Hematopoietic multipotent progenitor cell treated with erythropoietin and hydrocortisone succinate and interleukin-3 and kit ligand, for 4 days (in vitro differentiated cells): ENCODE measurements around the gene KLF7.

Experiments used
- DNase-seq: peaks from one replicate; pipeline ENCODE4 v3.0.0-alpha.2; 2015

The KLF7 gene

DNA sequence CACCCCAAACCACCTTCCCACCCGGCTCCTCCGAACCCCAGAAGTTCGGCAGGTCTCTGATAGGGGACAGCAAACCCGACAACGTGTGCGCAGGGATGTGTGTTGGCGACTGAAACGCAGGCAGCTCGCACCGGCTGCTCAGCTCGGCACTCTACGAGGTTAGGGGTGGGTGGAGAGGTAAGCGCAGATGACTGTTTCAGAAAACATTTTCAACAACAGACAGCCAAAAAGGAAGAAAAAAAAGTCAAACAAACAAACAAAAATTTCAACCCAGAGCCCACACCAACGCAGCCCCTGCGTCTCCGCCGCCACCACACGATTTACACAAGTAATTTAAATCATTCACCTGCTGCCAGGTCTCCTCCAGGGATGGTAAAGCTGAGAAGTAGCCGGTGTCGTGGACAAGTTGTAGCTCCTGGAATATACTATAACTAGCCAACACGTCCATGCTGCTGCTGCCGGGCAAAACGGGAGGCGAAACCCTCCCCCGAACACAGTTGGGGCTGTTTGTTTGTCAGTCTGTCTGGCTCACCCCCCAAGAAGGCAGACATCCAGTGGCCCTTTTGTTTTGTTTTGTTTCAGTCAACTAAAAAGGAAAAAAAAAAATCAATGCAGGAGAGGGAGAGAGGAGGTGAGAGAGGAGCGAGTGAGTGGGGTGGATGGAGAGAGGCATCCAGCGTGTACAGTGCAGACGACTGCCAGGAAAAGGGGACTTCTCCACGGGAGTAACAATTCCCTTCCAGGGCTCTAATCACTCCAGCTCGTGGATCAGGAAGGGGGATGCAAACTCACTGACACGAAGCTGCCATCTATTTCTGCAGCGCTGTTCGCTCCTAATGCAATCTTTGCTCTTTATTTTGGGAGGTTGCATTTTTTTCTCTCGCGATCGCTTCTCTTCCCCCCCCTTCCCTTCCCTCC, at the start of gene KLF7:
Gene KLF7 (minus strand): TSS at position 828 of the 918 bp plus-strand sequence. CDS start 380 bp downstream, at position 448.
- DNase-seq, result peak; percentile 57

DNA sequence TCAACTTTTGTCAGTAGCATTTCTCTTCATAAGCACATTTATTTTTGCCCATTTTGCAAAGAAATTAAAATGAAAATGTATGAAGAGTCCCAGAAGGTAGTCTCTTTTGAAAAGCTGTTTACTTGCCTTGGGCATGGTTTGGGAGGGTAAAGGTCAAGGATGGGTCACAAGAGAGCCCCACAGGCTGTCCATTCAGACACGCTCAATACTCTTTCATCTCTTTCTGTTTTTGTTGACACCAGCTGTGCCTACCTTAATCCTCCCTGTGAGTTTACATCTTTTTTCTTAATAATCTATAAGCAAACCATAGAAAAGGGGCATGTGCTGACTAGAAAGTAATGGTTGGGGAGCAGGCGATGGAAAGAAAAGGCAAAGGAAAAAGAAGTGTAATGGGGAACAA, 49.6 kb upstream of the KLF7 start:
- DNase-seq, result no peak

DNA sequence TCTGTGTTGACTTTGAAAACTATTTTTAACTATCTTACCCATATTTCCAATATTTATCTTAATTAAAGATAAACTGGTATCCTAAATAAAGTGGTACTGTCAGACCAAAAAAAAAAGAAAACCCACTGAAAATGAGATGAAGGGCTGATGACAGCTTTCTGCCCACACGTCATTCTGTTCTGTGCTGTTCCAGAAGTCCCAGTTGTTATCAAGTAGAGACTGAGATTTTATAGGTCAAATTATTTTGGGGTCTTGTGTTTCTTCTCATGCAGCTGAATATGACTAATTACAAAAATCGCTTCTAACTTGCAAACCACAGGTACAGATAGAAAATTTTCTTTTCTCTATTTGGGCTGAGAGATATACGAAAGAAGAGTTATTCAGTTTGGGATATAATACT, 48.7 kb upstream of the KLF7 start:
- DNase-seq, result no peak

DNA sequence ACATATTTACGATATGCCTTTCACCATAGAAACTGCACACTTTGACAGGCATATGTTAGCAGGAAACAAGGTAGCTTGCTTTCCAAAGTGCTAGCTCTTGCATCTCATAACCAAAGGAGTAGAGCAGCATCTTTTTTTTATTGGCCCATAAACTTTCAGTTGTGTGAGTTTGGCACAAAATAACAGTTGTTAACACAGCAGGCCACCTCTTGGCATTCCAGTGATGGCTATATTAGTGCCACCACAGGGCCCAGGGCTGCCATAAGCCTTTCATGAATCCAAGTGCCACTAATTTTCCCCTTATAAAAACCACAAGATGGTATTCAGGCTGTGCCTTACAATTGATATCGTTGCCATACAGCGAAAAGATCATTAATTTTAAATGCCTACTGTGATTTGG, 40.3 kb upstream of the KLF7 start:
- DNase-seq, result no peak

DNA sequence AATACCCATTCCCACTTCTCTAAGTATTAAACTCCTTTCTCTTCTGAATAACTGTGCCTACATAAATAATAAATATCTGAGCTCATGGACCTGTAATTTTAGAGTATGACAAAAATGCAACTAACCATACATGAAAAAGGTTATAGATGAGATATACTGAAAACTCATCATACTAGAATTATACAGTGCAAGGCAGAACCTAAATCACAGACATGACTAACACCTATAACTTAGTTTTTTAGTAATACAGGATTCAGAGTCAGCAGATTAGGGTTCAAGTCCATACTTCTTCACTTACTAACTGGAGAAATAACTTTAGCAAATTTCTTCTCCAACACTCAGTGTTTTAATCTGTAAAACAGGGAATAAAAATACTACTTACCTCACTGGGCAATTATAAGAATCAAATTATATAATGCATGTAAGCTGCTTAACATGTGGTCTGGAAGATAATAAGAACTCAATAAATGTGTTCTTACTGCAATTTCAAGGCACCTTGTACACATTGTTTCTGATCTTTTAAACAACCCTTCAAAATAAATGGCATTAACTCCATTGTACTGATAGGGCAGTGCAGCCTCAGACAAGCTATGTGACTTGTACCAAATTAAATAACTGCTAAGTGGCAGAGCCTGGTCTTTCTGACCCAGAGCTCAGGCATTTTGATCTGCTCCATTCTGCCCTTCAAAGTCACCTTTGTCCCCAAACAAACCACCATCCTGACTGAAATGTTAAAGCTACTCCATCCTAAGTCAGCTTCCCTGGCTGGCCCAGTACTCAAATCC, 39.6 kb upstream of the KLF7 start:
- DNase-seq, result no peak

DNA sequence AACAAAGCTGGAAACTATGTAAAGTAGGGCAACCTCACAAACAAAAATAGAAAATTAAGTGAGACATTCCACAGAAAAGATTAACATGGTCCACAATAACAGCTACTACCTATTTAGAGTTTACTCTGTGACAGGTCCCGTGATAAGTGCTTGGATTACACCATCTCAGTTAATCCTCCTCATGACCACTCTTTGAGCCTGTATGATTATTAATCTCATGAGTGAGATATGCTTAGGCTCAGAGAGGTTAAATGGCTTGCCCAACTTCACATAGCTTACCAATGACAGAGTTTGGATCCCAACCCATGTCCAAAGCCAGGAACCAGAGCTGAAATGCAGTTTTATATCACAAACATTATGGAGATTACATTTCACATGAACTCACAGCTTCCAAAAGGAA, 37.3 kb upstream of the KLF7 start:
- no peak for DNase-seq

DNA sequence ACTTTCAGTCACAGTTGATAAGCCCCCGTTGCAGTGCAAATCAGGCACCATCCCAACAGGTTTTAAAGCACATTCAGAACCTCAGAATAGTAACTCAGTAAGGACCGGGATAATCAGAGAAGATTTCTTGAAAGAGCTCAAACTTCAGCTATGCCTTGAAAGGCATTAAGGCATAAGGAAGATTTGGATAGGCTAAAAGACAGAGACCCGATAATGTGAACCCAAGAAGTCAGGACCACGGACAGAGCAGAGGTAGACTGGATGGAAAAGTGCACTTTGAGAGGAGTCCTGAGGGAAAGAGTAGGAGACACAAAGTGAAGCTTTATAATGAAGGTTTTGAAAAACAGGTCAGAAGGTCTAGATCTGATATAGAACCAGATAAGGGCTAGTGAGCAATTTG, 36.9 kb upstream of the KLF7 start:
- peak; percentile 76 for DNase-seq

DNA sequence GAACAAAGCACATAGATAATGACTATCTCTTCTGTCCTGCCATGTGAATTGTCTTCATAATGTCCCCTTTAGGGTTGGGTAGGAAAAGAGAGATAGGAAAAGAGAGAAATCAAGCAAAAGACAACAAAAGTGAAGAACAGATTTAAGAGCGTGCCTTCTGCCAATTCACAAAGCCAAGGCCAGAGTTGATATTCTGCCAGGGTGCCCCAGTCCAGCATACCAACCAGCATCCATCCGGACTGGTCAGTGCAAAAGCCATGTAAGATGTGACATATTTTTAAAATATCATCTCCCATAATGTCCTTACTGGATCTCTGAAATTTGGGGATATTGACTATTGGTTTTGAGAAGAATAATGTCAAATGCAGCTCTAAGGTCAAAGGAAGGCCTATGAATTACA, 35.7 kb upstream of the KLF7 start:
- DNase-seq, result no peak

DNA sequence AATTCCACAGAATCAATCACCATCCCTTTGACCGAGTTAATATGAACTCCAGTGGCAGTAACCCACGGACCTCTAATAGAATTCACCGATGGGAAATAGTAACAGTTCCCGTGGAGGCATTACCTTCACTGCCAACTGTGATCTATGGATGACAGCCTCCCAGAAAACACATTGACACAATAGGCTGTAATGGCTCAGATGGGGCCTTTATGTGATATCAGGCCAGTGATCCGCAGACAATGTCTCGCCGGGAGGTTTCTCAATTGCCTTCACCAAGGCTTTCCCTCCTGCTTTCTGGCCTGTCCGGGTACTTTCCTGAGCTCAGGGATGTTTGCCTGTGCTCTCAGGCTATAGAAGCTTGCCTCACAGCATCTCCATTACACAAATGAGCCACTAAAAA, 34.4 kb upstream of the KLF7 start:
- DNase-seq, result no peak

DNA sequence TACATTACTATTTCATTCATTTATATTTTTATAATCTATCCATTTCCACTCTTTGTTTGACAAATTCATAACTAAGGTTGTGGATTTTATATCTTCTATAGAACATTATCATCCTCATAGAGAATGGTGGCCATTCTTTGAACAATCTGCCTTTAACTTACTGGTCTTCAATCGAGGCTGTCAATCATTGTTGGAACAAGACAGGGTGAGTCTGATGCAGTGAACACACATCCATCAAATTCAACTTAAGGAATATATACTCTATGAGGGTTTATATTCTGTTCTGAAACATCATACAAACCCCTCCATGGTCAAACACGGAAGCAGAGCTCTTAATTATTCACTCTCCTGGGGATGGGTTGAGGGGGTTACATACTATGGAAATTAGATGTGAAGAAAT, 28.3 kb upstream of the KLF7 start:
- DNase-seq, result no peak

DNA sequence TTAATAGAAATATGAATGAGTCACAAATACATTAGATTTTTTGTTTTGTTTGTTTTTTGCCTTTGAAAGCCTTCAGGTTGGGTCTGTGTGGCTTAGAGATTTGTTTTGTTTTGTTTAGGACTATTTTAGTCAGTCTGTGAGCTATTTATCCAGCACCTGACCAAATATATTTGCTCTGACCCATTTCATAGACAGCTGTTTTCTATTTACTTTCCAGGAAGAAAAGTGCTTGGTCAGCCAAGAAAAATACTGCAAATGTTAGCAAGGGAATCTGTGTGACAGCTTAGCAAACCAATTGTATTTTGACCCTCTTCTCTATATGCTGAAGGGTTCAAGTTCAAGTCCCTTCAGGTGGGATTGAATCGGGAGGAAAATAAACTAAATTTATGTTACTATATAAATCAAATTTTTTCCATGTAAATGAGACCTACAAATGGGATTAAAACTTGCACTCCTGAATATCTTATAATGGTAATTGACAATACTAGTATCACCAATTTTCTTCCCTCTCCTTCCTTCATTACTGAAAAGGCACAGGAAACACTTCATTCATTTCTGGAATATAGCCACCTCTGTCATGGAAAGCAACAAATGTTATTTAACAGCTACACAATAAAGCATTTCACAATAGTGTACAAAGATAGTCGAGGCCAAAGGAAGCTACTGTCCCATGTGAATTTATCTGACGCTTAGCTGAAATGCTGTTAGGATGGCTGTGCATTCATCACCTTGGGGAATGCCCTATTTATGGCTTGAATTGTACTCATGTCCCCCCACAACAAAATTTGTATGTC, 23.1 kb upstream of the KLF7 start:
- no peak for DNase-seq

DNA sequence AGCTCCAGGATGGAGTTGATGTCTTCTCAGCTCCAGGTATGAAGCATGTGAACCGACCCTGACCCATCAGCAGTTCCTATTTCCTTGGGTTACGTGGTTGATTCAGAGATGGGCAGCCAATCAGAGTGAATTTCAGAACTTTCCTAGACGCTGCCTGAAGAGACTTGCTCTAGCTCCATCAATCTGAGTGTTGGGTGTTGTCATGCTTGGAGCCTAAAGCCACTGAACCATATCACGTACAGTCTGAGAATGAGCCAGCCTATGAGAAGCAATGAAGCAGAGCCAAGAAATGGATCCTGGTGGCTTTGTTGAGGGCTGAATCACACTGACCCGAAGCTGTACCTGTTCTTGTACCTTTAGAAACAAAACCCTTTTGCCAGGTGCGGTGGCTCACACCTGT, 19.6 kb upstream of the KLF7 start:
- DNase-seq, result no peak

DNA sequence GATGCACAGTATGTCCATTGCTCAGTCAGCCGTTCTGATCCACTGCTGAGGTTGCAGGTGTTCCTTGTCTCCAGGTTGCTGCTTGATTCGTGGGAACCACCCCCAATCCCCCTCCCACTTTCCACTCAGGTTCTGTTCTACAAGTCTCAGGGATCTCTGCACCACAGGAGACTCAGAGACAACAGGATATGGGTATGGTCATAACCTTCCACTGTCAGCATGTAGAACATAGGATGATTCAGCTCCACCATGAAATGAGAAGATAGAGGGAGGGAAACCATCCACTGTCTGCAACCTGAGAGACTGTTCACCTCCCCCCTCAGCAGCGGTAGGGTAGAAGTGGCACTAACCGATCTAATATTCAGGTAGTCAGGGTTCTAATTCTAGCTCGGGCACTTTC, 19.0 kb upstream of the KLF7 start:
- no peak for DNase-seq

DNA sequence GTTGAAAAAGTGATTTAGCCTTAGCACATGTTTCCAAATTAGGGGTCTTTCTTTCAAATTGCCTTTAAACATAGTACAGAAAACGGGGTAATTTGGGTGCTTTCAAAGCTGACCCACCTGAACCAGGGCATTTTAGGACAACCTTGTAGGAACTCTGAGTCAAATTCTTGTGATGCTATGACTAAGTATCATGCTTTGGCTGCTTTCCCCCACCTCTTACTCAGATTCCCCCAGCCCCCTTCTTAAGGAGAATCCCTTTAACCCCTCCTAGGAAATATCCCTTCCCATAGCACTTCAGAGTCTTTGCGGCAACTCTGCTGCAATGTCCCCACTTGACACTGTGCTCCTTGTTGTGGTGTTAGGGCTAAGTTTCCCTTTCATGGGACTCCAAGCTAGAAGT, 18.6 kb upstream of the KLF7 start:
- DNase-seq, result no peak

DNA sequence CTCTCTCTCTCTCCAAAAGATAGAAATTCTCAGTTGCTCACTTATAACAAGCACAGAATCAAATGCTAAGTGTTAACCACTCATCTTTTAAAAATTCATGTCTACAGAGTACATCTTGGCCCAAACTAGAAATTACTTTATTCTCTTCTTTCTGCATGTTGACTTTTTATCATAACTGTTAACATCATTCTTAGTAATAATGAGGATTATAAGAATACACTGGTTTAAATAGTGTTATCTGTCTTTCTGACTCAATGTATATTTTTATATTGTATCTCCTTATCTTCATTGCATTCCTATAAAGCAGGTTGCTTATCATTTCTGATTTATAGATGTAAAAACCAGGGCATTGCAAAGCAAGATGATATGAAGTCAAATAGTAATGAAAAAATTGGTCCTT, 17.8 kb upstream of the KLF7 start:
- no peak for DNase-seq

DNA sequence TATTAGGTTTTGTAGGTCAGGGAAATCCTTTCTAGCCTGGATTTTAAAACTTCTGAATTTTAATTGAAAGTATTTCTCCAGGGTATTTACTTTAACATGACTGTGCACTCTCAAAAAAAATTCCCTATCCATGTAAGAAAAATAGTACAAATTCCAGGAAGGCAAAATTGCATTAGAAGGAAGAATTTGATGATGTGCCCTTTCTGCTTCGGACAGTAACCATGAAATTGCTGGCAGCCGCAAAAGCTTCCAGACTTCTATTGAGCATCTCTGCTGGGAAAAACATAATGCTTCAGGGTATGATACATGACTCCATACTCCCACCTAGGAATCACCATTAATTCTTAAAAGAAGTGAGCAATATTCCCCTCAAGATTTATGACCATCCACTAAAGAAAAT, 17.2 kb upstream of the KLF7 start:
- DNase-seq, result no peak

DNA sequence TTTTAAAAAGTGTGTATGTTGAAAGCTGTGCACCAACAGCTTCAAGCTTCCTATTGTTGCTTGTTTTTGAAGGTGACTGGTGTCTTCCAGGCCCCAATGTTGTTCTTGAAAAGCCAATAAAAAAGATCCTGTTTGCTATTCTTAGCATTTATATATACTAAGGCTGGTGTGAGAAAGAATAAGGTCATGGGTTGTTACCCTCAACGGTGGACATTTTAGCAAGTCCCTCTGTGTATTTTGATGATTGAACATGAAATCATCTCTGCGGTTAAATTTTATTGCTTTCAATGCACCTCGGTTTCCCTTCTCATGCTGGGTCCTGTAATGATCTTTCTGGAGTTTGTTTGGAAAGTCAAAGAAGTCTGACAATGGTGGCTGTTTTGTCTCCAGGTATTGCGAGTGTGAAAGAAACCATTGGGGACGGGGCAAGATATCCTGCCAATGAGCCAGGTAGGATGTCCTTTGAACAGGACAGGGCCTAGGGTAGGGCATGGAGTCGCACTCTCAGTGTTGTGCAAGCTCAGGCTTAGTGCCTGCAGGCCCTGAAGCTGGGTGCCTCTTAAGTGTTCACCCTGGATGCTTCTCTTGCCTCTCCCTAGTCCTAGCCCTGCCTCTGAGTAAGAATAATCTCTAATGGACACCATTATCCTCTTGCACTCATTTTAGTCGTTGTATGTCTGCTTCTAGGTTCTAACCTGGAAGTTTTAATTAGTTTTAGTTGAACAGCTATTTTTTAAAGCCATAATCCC, 16.0 kb upstream of the KLF7 start:
- DNase-seq, result no peak

DNA sequence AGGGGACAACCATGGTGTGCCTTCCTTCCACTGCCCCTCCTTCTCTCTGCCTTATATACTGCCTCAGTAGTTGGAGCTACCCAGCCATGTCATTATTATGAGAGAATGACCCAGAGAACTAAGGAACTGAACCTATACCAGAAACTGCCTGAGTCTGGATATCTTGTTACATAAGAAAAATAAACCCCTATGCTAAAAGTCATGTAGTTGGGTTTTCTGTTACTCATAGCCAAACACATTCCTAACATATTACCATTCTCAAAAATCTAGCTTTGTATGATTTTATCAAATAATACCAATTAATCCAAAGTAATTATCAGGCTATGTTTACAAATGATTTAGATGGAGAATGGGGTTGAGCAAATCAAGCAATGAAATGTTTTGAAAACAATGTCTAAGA, 15.0 kb upstream of the KLF7 start:
- no peak for DNase-seq

DNA sequence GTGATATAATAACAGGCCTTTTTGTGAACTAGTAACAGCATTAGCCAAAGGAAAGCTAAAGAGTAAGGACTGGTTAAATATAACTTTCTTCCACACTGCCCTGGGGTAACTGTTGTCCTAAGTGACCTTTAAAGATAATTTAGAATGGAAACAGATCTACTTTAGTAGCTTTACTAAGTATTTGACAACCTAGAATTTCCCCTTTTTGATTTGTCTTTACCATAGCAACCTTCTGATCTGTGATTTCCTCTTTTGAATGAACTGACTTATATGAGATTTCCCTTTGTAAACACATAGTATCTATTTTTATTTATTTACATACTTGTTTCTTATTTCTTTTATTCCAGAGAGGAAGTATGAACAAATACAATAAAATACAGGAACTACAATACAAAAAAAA, 10.5 kb upstream of the KLF7 start:
- DNase-seq, result no peak

DNA sequence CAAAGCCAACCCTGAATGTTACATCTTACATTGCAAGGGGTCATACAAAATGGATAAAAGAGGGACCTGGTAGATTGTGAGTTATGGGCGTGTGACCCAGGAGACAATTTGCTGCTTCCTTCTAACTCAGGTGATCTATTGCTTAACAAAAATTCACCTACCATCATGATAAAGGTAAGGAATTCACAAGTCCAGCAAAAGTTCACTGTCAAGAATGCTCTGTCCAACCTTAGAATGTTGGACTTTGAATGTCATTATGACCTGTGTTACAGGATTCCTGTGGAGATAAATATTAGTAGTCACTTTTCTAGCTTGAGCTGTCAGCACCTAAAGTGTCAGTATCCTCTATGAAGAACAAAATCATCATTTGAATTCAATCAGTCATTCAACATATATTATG, 7.9 kb upstream of the KLF7 start:
- no peak for DNase-seq

DNA sequence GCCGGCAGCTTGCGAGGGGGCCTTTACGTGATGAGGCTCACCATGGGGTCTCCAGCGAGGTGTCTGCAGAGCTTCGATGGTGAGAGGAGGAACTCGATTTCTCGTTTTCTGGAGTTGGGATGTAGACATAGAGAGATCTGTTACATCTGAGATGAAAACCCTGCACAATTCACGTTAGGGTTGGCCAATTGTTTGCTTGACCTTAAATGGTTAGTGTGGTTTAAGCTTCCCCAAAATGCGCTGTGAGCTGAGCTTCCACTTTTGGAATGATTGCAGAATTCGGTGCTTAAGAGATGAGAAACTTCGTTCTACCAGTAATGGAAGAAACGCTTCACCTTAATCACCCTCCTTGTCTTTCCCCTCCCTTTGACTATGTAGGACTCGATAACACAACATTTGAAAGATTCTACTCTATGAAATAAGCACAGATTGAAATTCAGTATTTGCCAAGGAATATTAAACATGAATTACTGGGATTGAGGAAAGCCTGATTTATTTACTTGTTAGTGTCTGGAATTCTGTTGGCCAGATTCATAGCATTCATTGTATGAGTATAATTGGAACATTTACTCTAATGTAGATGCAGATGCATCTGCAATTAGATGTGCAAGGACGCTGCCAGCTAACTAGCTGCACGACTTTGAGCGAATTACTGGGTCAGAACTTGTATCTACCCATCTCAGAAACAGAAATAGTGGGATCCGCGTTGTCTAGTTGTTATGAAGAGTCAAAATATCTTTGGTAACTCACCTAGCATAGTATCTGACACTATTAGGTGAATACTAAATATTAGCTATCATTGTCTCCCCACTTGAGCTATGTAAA, 1.6 kb upstream of the KLF7 start:
- DNase-seq, result peak; percentile 81
